NCI-H82 treated with DMSO at 0.1 percent for 48 hours (cell line): ENCODE results near the gene NEAT1.
"Not testable (repeated sequence)": the region's sequence is repeated elsewhere in the genome, so short reads cannot be mapped to it uniquely, and the experiment has no call there.

Source experiments
- DNase-seq: peaks from one replicate; lab custom pipeline; 2025; ENCODE audit not compliant: unreplicated experiment; lab: John Stamatoyannopoulos, UW

Gene NEAT1

GRCh38 chr11:65448418-65449105 lies 26.0 kb downstream of the NEAT1 start:
- DNase-seq, result no peak

GRCh38 chr11:65451301-65451700 lies 28.7 kb downstream of the NEAT1 start:
- not testable (repeated sequence) for DNase-seq

GRCh38 chr11:65452259-65452658 lies 29.7 kb downstream of the NEAT1 start:
- not testable (repeated sequence) for DNase-seq

- DNase-seq, result no peak
Observed at GRCh38 chr11:65452806-65453490, 30.4 kb downstream of the NEAT1 start.

GRCh38 chr11:65454311-65454695 lies 31.7 kb downstream of the NEAT1 start:
- DNase-seq, result no peak

GRCh38 chr11:65454696-65455456 lies 32.3 kb downstream of the NEAT1 start:
- peak; percentile 72 for DNase-seq

- no peak for DNase-seq
Observed at GRCh38 chr11:65456418-65456817, 33.8 kb downstream of the NEAT1 start.

GRCh38 chr11:65459552-65459951 lies 37.0 kb downstream of the NEAT1 start:
- DNase-seq, result no peak

- not testable (repeated sequence) for DNase-seq
Observed at GRCh38 chr11:65465471-65465870, 42.9 kb downstream of the NEAT1 start.

GRCh38 chr11:65467306-65467705 lies 44.7 kb downstream of the NEAT1 start:
- not testable (repeated sequence) for DNase-seq

- no peak for DNase-seq
Observed at GRCh38 chr11:65468874-65469333, 46.3 kb downstream of the NEAT1 start.

GRCh38 chr11:65470433-65471049 lies 47.9 kb downstream of the NEAT1 start:
- no peak for DNase-seq

- no peak for DNase-seq
Observed at GRCh38 chr11:65471447-65471891, 48.9 kb downstream of the NEAT1 start.

- not testable (repeated sequence) for DNase-seq
Observed at GRCh38 chr11:65472588-65473277, 50.1 kb downstream of the NEAT1 start.

- DNase-seq, result no peak
Observed at GRCh38 chr11:65473278-65473860, 50.8 kb downstream of the NEAT1 start.

- no peak for DNase-seq
Observed at GRCh38 chr11:65474864-65475263, 52.3 kb downstream of the NEAT1 start.

GRCh38 chr11:65476632-65477148 lies 54.1 kb downstream of the NEAT1 start:
- no peak for DNase-seq

- DNase-seq, result peak; percentile 53
Observed at GRCh38 chr11:65477149-65477965, 54.8 kb downstream of the NEAT1 start.
